Colon (tissue), 2 donors: ENCODE results near the gene PLCD1.

ENCODE experiments used
- FAIRE-seq: peaks from 2 replicates; lab custom pipeline; 2012; peaks lifted over from hg19 to GRCh38; lab: Jason Lieb, UNC
- donor health status: control.
- donor health status: control.

The PLCD1 gene

GRCh38 chr3:37964146-37964545, 65.3 kb downstream of the PLCD1 start:
- no peak for FAIRE-seq

DNA sequence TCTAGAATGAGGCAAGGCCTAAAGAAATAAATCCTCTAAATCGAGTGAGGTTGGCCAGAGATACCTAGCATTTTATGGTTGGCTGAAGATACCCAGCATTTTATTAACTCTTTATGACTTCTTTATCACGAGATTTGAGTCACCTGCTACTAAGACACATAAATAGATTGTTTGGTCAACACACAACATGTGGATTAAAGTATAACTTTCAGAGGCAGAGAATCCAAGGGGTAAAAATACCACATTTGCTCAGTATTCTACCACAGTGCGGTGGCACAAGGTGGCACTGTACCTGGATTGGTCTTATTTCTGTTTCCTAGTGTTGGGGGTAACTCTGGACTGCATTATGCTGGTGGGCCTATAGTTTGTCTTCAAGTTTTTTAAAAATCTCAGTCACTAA, 65.8 kb downstream of the PLCD1 start:
- FAIRE-seq = no peak

DNA sequence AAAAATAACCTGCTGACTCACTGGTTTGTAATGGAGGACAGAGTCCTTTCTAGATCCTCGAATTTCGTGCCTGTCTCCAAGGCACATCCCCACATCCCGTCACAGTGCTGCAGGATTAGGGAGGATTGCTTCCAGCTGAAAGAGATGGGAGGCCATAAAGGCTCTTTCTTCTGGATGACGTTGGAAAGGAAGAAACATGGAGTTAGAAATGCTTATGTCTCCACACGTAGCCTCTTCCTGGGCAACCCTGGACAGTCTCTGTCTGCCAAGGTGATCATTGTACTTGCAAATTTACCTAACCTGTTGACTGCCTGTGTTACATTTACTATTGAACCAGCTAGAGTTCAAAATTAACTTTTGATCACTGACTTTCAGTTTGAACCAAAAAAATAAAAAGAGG, 66.4 kb downstream of the PLCD1 start:
- no peak for FAIRE-seq

DNA sequence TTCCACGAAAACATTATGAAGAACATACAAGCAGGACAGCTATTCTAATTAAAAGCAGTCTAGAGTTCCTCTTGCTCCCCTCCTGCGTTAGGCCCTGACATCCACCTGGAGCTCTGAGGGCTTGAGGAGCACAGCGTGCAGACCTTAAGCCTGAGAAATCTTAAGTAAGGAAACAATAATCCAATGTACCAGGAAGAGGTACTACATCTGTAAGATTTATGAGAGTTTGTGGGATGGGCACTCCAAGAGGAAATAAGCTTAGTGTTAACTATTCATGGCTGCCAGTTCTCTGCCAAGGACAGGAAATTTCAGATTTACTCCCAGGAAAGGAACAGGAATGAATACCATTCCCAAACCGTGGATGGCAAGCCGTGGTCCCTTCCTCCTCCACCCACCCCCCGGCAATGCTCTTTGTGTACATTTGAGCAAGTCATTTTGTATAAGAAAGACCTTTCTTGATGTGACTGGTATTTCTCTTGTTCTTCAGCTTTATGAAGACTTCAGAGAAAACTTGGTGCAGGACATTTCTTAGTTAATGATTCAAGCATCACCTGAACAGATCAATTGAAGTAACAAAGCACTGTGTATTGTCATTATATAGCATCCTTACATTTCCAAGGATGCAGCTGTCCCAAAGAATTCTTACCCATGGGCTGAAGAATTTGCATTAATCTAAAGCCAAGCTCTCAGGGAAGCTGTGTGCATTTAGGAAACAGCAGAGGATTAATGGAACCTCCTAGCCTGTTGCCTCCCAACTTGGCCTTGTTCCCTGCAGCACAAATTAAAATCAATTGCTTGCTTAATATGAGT, 67.6 kb downstream of the PLCD1 start:
- no peak for FAIRE-seq

DNA sequence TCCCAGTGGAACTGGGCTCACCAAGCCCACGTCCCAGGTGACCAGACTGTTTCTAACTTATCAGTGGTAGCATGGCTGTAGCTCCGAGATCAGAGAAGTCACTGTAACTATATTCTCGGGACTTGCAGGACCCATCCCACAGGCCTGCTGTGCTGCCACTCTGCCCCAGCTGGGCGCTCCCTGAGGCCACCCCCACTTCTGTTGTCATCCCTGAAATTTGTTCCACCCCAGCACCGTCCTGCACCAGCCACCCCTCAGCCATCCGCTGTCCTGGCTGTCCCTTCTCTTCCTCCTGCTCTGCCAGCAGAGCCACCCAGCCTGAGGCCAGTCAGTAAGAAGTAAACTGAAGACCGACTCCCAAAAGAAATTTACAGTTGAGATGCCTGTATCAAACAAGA, 71.9 kb downstream of the PLCD1 start:
- FAIRE-seq = no peak
